Measurements from ENCODE around the gene TREH.

TREH gene

GRCh38 chr11:118694771-118695170 lies 15.3 kb upstream of the TREH start:
- H3K4me3 ChIP-seq (ENCODE audit: low read depth, low read length), result no peak overlapping the region
- DNase-seq (ENCODE audit: low read depth), result no peak
- no peak for TF ChIP-seq MAX (IDR thresholded peaks at IDR 0.05; ENCODE audit: low read depth, low read length)

- no peak for DNase-seq (ENCODE audit: low read depth)
- TF ChIP-seq CTCF (IDR thresholded peaks at IDR 0.05; ENCODE audit: low read depth, low read length) (no peak), POLR2A (IDR thresholded peaks at IDR 0.05; ENCODE audit: extremely low read depth, insufficient read length) (no peak), MYC (IDR thresholded peaks at IDR 0.05; ENCODE audit: low read depth, low read length) (no peak), MAX (IDR thresholded peaks at IDR 0.05; ENCODE audit: low read depth, low read length) (no peak)
Observed at GRCh38 chr11:118694185-118694584, 14.7 kb upstream of the TREH start.

GRCh38 chr11:118691926-118692830 lies 12.7 kb upstream of the TREH start:
- no peak overlapping the region for H3K4me3 ChIP-seq (ENCODE audit: low read depth, low read length)
- TF ChIP-seq MAX (IDR thresholded peaks at IDR 0.05; ENCODE audit: low read depth, low read length) (no peak), MYC (IDR thresholded peaks at IDR 0.05; ENCODE audit: low read depth, low read length) (no peak), CTCF (IDR thresholded peaks at IDR 0.05; ENCODE audit: low read depth, low read length) (no peak), POLR2A (IDR thresholded peaks at IDR 0.05; ENCODE audit: extremely low read depth, insufficient read length) (no peak)
- DNase-seq (ENCODE audit: low read depth), result peak; percentile 88

More at GRCh38 chr11:118694185-118694584, 14.7 kb upstream of the TREH start:
- H3K4me3 ChIP-seq (ENCODE audit: low read depth, low read length), result no peak overlapping the region

GRCh38 chr11:118690553-118691304 lies 11.3 kb upstream of the TREH start:
- H3K4me3 ChIP-seq (ENCODE audit: low read depth, low read length), result no peak overlapping the region
- TF ChIP-seq POLR2A (IDR thresholded peaks at IDR 0.05; ENCODE audit: extremely low read depth, insufficient read length) (no peak), CTCF (IDR thresholded peaks at IDR 0.05; ENCODE audit: low read depth, low read length) (no peak), MAX (IDR thresholded peaks at IDR 0.05; ENCODE audit: low read depth, low read length) (no peak), MYC (IDR thresholded peaks at IDR 0.05; ENCODE audit: low read depth, low read length) (no peak)
- no peak for DNase-seq (ENCODE audit: low read depth)

- TF ChIP-seq CTCF (IDR thresholded peaks at IDR 0.05; ENCODE audit: low read depth, low read length) (peak; percentile 95), POLR2A (IDR thresholded peaks at IDR 0.05; ENCODE audit: extremely low read depth, insufficient read length) (no peak), MAX (IDR thresholded peaks at IDR 0.05; ENCODE audit: low read depth, low read length) (peak; percentile 46; the same call in 1 of the 2 replicates), MYC (IDR thresholded peaks at IDR 0.05; ENCODE audit: low read depth, low read length) (peak; percentile 54; the same call in 1 of the 2 replicates)
- peak; percentile 93 for DNase-seq (ENCODE audit: low read depth)
- peak overlapping the region; percentile 53 for H3K4me3 ChIP-seq (ENCODE audit: low read depth, low read length)
Observed at GRCh38 chr11:118689852-118690552, 10.6 kb upstream of the TREH start.

Measured in NB4 (cell line).